IPS DF 19.7 (cell line): ENCODE results near the gene TNFAIP2.
"Not testable (repeated sequence)": the region's sequence is repeated elsewhere in the genome, so short reads cannot be mapped to it uniquely, and the experiment has no call there.

Experiments
- DNase-seq: peaks from one replicate; pipeline ENCODE4 v3.0.0-alpha.2; 2013; ENCODE audit warnings: low read depth, low spot score

Gene TNFAIP2

GRCh38 chr14:103135333-103136260 lies 12.3 kb downstream of the TNFAIP2 start:
- no peak for DNase-seq

GRCh38 chr14:103136388-103137271 lies 13.4 kb downstream of the TNFAIP2 start:
- no peak for DNase-seq

DNA sequence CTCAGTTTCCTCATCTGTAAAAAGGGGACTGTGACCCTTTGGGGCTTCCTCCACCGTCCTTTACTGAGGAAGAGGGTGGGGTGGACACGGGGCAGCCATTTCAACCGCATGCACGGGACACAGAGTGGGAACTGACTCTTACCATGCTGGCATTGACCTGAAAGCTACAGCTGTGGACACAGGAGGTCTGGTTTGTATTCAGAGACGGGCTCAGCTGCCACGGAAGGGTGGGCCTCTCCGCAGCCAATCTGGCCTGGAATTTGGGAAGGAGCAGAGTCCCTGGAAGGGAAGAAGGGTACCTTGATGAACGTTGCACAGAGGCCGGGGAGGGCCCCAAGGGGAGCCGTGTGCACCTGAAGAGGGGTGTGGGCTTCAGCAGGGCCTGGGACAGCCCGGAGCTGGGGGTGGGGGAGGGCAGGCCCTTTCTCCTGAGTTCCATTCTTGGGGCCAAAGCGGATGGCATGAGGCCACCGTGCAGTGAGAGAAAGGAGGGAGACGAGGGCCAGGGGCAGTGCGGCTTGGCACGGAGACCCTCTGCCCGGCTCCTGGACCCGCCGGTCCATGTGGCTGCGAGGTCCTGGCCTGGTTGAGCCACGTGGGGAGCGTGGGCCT lies 14.5 kb downstream of the TNFAIP2 start:
- DNase-seq: no peak

DNA sequence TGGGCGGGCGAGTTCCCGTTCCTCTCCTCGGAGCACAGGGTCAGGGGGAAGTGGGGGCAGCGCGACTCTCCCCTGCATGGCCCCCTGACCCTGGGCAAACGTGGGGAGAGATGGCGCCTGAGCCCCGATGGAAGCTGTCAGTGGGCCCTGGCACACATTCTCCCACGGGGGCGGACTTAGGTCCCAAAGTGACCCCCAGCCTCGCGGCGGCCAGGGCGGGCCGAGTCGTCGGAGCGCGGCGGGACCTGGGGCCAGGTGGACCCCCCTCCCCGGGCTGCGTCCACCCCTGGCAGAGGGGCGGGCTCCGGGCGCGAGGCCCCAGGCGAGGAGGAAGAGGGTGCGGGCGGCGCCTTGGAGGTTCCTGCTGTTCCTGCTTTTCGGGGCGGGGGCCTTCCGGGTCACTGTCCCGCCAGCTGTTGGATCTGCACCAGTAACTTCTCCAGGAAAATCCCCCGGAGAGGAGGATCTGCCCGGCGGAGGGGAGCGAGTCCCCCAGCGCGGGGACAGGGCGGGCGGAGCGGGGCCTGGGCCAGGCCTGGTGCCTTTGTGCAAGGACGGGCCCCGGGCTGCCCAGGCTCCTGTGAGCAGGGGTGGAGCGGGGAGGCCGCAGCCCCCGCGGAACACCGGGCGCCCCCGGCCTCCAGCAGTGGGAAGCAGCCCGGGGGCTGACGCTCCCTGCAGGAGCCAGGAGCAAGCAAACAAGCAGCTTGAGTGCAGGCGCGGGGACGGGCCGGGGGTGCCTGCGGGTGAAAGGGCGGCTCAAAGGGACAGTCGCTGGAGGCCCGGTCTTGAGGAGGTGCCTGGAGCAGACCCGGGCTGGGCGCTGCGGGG lies 15.3 kb downstream of the TNFAIP2 start:
- no peak for DNase-seq

DNA sequence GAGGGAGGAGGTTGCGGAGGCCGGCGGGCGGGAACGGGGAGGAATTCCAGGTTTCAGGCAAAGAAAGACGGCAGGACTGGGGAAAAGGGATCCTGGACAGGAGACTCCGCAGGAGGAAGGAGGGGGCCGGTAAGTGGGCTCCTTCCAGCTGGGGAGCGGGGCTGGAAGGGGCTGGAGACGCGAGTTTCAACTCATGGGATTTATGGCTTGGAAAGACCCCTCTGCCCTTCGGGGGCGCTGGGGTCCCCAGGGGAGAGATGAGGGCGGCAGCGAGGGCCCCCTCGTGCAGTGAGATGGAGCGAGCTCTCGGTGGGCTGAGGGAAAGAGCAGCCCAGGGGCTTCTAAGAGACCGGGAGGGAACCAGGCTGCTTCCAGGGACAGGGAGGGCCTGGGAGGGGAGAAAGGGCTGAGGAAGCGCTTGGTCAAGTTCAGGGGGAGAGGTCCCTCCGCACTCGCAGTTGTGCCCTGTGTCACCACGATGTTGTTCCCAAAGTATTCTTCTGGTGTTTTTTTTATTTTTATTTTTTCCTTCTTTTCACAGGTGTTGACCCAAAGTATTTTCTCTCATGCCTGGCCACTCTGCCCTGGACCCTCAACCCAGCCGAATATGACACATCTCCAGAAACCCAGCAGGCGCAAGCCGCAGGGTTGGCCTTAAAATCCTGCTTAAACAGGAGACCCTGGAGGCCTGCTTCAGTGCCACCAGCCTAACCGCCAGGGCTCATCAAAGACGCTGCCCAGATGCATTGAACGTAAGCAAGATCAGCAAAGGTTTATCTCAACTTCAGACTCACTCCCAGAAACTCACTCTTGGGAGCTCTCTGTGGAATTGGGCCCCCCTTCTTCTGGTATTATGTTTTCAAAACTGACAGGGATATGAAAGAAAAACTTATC lies 16.1 kb downstream of the TNFAIP2 start:
- no peak for DNase-seq

DNA sequence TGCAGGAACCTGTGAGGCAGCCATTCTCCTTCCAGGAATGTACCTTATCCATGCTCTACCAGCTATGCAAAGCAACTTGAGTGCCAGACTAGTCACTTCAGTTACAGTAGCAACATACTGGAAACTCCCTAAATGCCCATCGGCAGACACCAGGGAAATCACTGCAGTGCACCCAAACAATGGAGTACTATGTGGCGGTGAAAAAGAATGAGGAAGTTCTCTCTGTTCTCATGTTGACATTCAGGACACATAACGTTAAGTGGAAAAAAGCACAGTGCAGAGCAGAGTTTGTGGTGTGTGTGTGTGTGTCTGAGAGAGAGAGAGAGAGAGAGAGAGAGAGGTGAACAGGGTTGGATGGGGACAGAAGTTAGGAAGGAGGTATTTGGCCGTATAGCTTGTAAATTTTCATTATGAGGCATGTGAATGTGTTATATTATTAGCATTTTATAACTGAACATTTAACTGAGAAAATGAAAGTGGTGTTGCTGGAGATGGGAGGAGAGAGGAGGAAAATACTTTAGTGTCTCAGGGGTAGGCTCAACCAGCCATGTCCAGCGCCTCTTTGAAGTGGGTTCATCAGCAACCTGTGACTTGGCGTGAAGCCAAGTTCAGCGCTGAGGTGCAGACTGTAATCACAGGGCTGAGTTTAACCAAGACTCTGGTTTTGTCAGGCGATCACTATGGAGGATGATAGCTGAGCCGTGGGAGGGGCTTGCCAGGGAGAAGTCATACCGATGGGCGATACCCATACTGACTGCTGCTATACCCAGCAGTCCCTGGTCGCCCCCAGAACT lies 17.3 kb downstream of the TNFAIP2 start:
- DNase-seq: no peak

- DNase-seq: peak; percentile 75
Observed at GRCh38 chr14:103141117-103141796, 18.0 kb downstream of the TNFAIP2 start.

DNA sequence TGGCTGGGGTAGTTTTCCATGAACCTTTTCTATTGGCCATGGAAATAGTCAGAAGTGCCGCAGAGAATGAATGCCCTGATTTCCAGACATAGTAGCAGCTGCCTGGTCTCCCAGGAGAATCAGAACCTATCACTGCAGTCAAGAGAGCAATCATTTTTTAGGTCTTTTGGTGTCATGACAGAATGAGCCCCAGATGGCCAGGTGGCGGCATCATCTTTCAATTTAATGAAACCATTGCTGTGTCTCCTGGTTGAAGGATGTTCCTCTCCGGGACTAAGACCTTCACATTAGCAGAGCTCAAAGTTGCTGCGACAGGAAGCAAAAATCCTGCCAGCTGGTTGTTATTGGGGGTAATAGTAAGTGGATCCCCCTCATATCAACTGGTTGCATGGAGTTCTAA lies 18.8 kb downstream of the TNFAIP2 start:
- DNase-seq: no peak

DNA sequence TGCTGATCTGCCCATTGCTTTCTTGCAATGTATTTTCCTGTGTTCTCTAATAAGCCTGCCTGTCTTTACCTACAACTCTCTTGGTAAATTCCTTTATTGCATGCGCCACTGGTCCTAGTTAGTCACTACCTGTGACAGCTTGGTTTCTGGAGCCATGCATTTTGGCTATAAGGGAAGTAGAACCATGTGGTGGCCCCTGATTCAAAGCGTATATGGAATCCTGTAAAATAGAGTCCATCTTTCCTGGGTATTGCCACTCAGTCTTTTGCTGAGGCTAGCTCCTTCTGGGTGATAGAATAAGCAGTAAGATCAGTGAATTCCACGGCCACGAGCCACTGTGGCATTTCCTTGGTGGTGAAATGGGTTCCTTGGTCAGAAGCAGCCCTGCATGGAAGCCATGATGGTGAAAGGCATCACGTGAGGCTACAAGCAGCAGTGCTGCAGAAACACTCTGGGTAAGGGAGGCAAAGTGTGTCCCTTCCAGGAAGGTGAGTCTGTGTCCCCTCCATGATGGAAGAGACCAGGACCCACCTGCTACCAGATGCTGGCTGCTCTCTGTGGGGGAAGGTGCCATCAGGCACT lies 19.6 kb downstream of the TNFAIP2 start:
- DNase-seq: no peak

DNA sequence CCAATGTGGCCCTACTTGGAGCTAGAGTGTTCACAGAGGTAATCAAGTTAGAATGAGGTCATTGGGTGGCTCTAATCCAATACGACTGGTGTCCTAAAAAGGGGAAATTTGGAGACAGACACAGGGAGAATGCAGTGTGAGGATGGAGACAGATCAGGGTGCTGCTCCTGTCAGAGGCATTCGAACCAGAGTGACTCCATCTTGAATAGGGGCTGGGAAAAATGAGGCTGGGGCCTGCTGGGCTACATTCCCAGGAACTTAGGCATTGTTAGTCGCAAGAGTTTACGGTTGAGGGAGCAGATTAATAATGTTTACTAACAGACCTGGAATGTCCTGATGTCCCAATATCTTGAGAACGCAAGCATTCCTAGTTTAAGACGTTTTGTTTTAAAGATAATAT lies 20.2 kb downstream of the TNFAIP2 start:
- DNase-seq: no peak

GRCh38 chr14:103144085-103144484 lies 20.8 kb downstream of the TNFAIP2 start:
- DNase-seq: no peak

GRCh38 chr14:103146141-103146709 lies 23.0 kb downstream of the TNFAIP2 start:
- DNase-seq: no peak

DNA sequence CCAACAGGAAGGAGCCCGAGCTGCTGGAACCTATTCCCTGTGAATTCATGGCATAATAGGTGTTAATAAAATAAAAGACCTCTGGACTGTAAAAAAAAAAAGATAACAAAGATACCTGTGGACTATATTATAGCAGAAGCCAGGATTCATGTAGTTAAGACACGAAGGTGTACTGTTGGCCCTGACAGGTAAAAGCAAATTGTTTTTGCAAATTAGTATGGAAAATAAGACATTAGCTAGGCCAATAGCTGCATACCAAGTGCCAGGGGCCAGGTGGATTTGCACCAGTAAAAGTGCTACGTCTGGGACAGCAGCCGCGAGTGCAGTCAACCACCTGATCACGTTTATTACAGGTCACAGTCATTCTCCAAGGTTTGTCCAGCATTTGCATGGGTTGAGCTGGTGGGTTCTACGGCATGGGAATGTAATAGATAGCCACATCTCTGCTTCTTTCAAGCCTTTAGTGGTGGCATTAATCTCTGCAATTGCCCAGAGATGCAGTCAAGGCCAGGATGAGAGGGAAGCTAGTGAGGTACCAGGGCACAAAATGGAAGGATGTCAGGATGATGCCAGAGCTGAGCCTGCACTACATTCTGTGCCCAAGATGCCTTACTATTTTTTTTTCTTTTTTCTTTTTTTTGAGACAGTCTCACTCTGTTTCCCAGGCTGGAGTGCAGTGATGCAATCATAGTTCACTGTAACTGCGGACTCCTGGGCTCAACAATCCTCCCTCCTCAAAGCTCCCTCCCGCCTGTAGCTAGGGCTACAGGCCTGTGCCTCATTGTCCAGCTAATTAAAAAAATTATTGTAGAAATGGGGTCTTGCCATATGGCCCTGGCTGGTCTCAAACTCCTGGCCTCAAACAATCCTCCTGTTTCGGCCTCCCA lies 26.3 kb downstream of the TNFAIP2 start:
- no peak for DNase-seq

GRCh38 chr14:103151270-103151945 lies 28.1 kb downstream of the TNFAIP2 start:
- no peak for DNase-seq

DNA sequence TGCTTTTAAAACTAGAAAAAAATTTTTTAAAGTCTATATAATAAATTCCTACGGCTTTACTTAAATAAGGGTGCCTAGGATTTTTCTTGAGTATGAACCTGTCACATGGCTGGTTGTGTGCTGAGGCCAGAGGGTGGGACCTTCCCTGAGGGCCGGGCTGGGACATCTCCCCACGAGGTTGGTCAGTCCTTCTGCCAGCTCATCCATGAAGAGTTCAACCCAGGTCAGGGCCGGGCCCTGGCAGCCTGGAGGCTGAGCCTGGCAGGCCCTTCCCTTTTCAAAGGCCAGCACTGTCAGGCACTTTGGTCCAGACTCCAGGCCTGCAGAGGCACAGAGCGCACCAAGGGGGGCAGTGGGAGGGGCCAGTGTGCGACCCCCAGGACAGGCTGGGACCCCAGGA lies 31.7 kb downstream of the TNFAIP2 start:
- DNase-seq: no peak

GRCh38 chr14:103155416-103155815 lies 32.2 kb downstream of the TNFAIP2 start:
- DNase-seq: not testable (repeated sequence)
